Endothelial cell (in vitro differentiated cells): ENCODE results near the gene DNMBP. TPM values are rescaled to one million over a fixed set of nuclear protein-coding genes. Genes with fewer than 3 reads are reported as not detected.

Experiments used
- DNase-seq: peaks from one replicate; pipeline ENCODE4 v3.0.0; 2021; ENCODE audit warnings: low spot score
- H3K27ac Mint-ChIP-seq: one replicate; pipeline ENCODE4 v1.8.0; 2021; ENCODE audit warnings: mixed read lengths, inconsistent platforms; ENCODE audit not compliant: unreplicated experiment
- H3K27me3 Mint-ChIP-seq: one replicate; pipeline ENCODE4 v1.8.0; 2021; ENCODE audit warnings: mild to moderate bottlenecking, moderate library complexity, mixed read lengths, inconsistent platforms; ENCODE audit not compliant: unreplicated experiment
- H3K36me3 Mint-ChIP-seq: one replicate; pipeline ENCODE4 v1.8.0; 2021; ENCODE audit warnings: mild to moderate bottlenecking, low read depth, mixed read lengths, inconsistent platforms; ENCODE audit not compliant: unreplicated experiment
- H3K4me1 Mint-ChIP-seq: one replicate; pipeline ENCODE4 v1.8.0; 2021; ENCODE audit warnings: mild to moderate bottlenecking, mixed read lengths, inconsistent platforms; ENCODE audit not compliant: unreplicated experiment
- H3K4me3 Mint-ChIP-seq: one replicate; pipeline ENCODE4 v1.8.0; 2021; ENCODE audit warnings: mild to moderate bottlenecking, mixed read lengths, inconsistent platforms; ENCODE audit not compliant: unreplicated experiment
- H3K9me3 Mint-ChIP-seq: one replicate; pipeline ENCODE4 v1.8.0; 2021; ENCODE audit warnings: mixed read lengths, inconsistent platforms; ENCODE audit not compliant: unreplicated experiment
- CTCF ChIP-seq: fragments of 200-600 bp; sonication (generic); IDR thresholded peaks from one replicate; pipeline ENCODE4 v1.5.0; 2021; ENCODE audit warnings: antibody characterized with exemption; ENCODE audit not compliant: unreplicated experiment
- total RNA-seq: library from RNA; stranded (reverse); fragmentation: NEBNext Ultra II Directional; extraction: Animal tissue kit (Norgen Biotek cat#: 25700); gene quantifications from one replicate; pipeline ENCODE4 v1.2.1, GENCODE V29; 2021; ENCODE audit not compliant: unreplicated experiment

The DNMBP gene
- total RNA-seq, 1 donor from 2014 or later: 21.8 TPM

- Mint-ChIP-seq H3K27me3 (no peaks in the 10 kb centered on the region), H3K4me3 (no peak overlapping the region), H3K36me3 (no peaks in the 10 kb centered on the region), H3K9me3 (no peaks in the 10 kb centered on the region), H3K27ac (no peak overlapping the region), H3K4me1 (no peaks in the 10 kb centered on the region)
- no peak for TF ChIP-seq CTCF
- no peak for DNase-seq
Observed at GRCh38 chr10:99975942-99976809, 33.6 kb downstream of the DNMBP start.

GRCh38 chr10:99975106-99975829, 34.5 kb downstream of the DNMBP start:
- no peak for DNase-seq
- Mint-ChIP-seq H3K4me3 (no peak overlapping the region), H3K27me3 (no peaks in the 10 kb centered on the region), H3K36me3 (peaks cover 8% of the 10 kb centered on the region), H3K9me3 (no peaks in the 10 kb centered on the region), H3K4me1 (no peaks in the 10 kb centered on the region), H3K27ac (no peak overlapping the region)
- TF ChIP-seq CTCF: no peak

GRCh38 chr10:99973190-99973589, 36.6 kb downstream of the DNMBP start:
- Mint-ChIP-seq H3K4me3 (no peak overlapping the region), H3K9me3 (no peaks in the 10 kb centered on the region), H3K27me3 (no peaks in the 10 kb centered on the region), H3K36me3 (peaks cover 14% of the 10 kb centered on the region), H3K27ac (no peak overlapping the region), H3K4me1 (no peaks in the 10 kb centered on the region)
- no peak for DNase-seq
- no peak for TF ChIP-seq CTCF

- no peak for DNase-seq
- Mint-ChIP-seq H3K36me3 (peaks cover 18% of the 10 kb centered on the region), H3K4me1 (peaks cover 13% of the 10 kb centered on the region), H3K27ac (no peak overlapping the region), H3K4me3 (peak overlapping the region; percentile 37), H3K27me3 (no peaks in the 10 kb centered on the region), H3K9me3 (no peaks in the 10 kb centered on the region)
- TF ChIP-seq CTCF: no peak
Observed at GRCh38 chr10:99967961-99968360, 41.8 kb downstream of the DNMBP start.

- Mint-ChIP-seq H3K4me3 (no peak overlapping the region), H3K27ac (peak overlapping the region; percentile 45), H3K27me3 (no peaks in the 10 kb centered on the region), H3K4me1 (peaks cover 15% of the 10 kb centered on the region), H3K36me3 (peaks cover 18% of the 10 kb centered on the region), H3K9me3 (no peaks in the 10 kb centered on the region)
- TF ChIP-seq CTCF: no peak
- no peak for DNase-seq
Observed at GRCh38 chr10:99966306-99966705, 43.4 kb downstream of the DNMBP start.
